Chondrocyte (in vitro differentiated cells): ENCODE data around the gene SLC6A15. TPM values are rescaled to one million over a fixed set of nuclear protein-coding genes. Genes with fewer than 3 reads are reported as not detected.
A peak's percentile ranks its signal among the peaks of the same experiment; 100 is the strongest.

Experiments
- DNase-seq: peaks from one replicate; pipeline ENCODE4 v3.0.0; 2021; ENCODE audit warnings: mixed read lengths, low spot score
- H3K27ac Mint-ChIP-seq: one replicate; pipeline ENCODE4 v1.8.0; 2021; ENCODE audit warnings: mild to moderate bottlenecking, moderate library complexity, mixed read lengths; ENCODE audit not compliant: unreplicated experiment
- H3K27me3 Mint-ChIP-seq: 2 replicates; pipeline ENCODE4 v1.8.0; 2021; ENCODE audit warnings: low read depth, mixed read lengths
- H3K36me3 Mint-ChIP-seq: 2 replicates; pipeline ENCODE4 v1.8.0; 2021; ENCODE audit warnings: low read depth, mixed read lengths
- H3K4me1 Mint-ChIP-seq: 2 replicates; pipeline ENCODE4 v1.8.0; 2021; ENCODE audit warnings: low read depth, mild to moderate bottlenecking, mixed read lengths
- H3K4me3 Mint-ChIP-seq: one replicate; pipeline ENCODE4 v1.8.0; 2021; ENCODE audit warnings: mild to moderate bottlenecking, moderate library complexity, mixed read lengths; ENCODE audit not compliant: unreplicated experiment
- H3K9me3 Mint-ChIP-seq: 2 replicates; pipeline ENCODE4 v1.8.0; 2021; ENCODE audit warnings: low read depth, mixed read lengths
- CTCF ChIP-seq: fragments of 200-600 bp; sonication (generic); IDR thresholded peaks from 2 replicates; pipeline ENCODE4 v1.5.0; 2021; ENCODE audit warnings: antibody characterized with exemption, mild to moderate bottlenecking, moderate library complexity
- total RNA-seq: library from RNA; stranded (reverse); gene quantifications from 3 replicates; pipeline ENCODE4 v1.2.1, GENCODE V29; 2021

The SLC6A15 gene
- total RNA-seq, 1 donor from 2014 or later: not detected

GRCh38 chr12:84877340-84877739, 35.3 kb downstream of the SLC6A15 start:
- H3K27ac Mint-ChIP-seq: no peak overlapping the region
- no peak overlapping the region for H3K4me3 Mint-ChIP-seq
- no peaks in the 10 kb centered on the region for H3K36me3 Mint-ChIP-seq
- H3K27me3 Mint-ChIP-seq: peaks cover 31% of the 10 kb centered on the region
- H3K4me1 Mint-ChIP-seq: no peaks in the 10 kb centered on the region
- H3K9me3 Mint-ChIP-seq: no peaks in the 10 kb centered on the region
- TF ChIP-seq CTCF: no peak
- DNase-seq: no peak

- Mint-ChIP-seq H3K27ac (no peak overlapping the region), H3K9me3 (no peaks in the 10 kb centered on the region), H3K36me3 (no peaks in the 10 kb centered on the region)
Measured at GRCh38 chr12:84875241-84875640, 37.4 kb downstream of the SLC6A15 start.

GRCh38 chr12:84874825-84875139, 37.8 kb downstream of the SLC6A15 start:
- Mint-ChIP-seq H3K4me3 (no peak overlapping the region), H3K27ac (no peak overlapping the region), H3K36me3 (no peaks in the 10 kb centered on the region), H3K9me3 (no peaks in the 10 kb centered on the region), H3K27me3 (peaks cover 31% of the 10 kb centered on the region), H3K4me1 (no peaks in the 10 kb centered on the region)
- no peak for DNase-seq
- peak; percentile 49 for TF ChIP-seq CTCF

More at GRCh38 chr12:84875241-84875640, 37.4 kb downstream of the SLC6A15 start:
- TF ChIP-seq CTCF: no peak
- H3K27me3 Mint-ChIP-seq: peaks cover 31% of the 10 kb centered on the region
- DNase-seq: no peak
- no peak overlapping the region for H3K4me3 Mint-ChIP-seq
- no peaks in the 10 kb centered on the region for H3K4me1 Mint-ChIP-seq

GRCh38 chr12:84874125-84874824, 38.3 kb downstream of the SLC6A15 start:
- DNase-seq: no peak
- Mint-ChIP-seq H3K9me3 (no peaks in the 10 kb centered on the region), H3K36me3 (no peaks in the 10 kb centered on the region), H3K4me1 (no peaks in the 10 kb centered on the region), H3K27ac (no peak overlapping the region), H3K27me3 (peaks cover 33% of the 10 kb centered on the region), H3K4me3 (no peak overlapping the region)
- TF ChIP-seq CTCF: peak; percentile 93

- no peak for TF ChIP-seq CTCF
- Mint-ChIP-seq H3K27ac (no peak overlapping the region), H3K4me1 (no peaks in the 10 kb centered on the region), H3K9me3 (no peaks in the 10 kb centered on the region), H3K4me3 (no peak overlapping the region), H3K27me3 (peaks cover 6% of the 10 kb centered on the region), H3K36me3 (no peaks in the 10 kb centered on the region)
- no peak for DNase-seq
Measured at GRCh38 chr12:84862186-84862585, 50.4 kb downstream of the SLC6A15 start.
